ENCODE measurements around the gene NEGR1. TPM values are rescaled to one million over a fixed set of nuclear protein-coding genes. Genes with fewer than 3 reads are reported as not detected.
"Not testable (repeated sequence)": the region's sequence is repeated elsewhere in the genome, so short reads cannot be mapped to it uniquely, and the experiment has no call there.

NEGR1 gene
- total RNA-seq, 1 experiment from 2014 or later = 19.2 TPM

DNA sequence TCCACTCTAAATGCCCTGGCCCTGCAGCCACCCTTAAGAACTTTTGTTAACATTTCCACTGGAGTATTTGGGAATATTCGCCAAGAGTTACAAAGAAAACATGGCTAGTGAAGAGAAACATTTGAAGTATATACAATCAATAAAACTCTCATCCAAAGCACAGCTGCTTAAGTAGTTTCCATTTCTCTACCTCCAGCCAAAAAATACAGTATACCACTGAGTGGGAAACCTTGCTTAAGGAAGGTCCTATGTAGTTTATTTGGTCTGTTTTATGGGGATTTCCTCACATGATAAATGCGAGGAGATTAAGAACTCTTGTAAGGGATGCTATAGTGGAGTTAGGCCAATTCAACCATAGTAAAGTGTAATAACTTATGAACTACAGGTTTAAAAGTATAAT, 382.5 kb downstream of the NEGR1 start:
- BruUV-seq (replicated peaks) = no TSS peak

DNA sequence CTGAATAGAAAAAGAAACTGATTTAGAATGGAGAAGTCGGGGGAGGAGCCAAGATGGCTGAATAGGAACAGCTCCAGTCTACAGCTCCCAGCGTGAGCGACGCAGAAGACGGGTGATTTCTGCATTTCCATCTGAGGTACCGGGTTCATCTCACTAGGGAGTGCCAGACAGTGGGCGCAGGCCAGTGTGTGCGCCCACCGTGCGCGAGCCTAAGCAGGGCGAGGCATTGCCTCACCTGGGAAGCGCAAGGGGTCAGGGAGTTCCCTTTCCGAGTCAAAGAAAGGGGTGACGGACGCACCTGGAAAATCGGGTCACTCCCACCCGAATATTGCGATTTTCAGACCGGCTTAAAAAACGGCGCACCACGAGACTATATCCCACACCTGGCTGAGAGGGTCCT, 394.2 kb downstream of the NEGR1 start:
- DNase-seq; intact Hi-C loops (cut with micrococcal nuclease; ENCODE audit: unreplicated experiment); H3K4me1 Mint-ChIP-seq (ENCODE audit: low read depth, unreplicated experiment); H3K9me3 Mint-ChIP-seq (ENCODE audit: low read depth, unreplicated experiment); BruUV-seq (replicated peaks); CTCF ChIA-PET; H3K27me3 Mint-ChIP-seq (ENCODE audit: unreplicated experiment); H3K36me3 Mint-ChIP-seq (ENCODE audit: insufficient read depth, unreplicated experiment); H3K4me3 Mint-ChIP-seq (ENCODE audit: low read depth, unreplicated experiment); H3K27ac Mint-ChIP-seq (ENCODE audit: unreplicated experiment): not testable (repeated sequence)

More for the DNA sequence above, 382.5 kb downstream of the NEGR1 start:
- H3K4me1 Mint-ChIP-seq (ENCODE audit: low read depth, unreplicated experiment) = no peaks in the 10 kb centered on the region
- H3K27ac Mint-ChIP-seq (ENCODE audit: unreplicated experiment) = no peak overlapping the region
- TF ChIP-seq, protein P1, sequence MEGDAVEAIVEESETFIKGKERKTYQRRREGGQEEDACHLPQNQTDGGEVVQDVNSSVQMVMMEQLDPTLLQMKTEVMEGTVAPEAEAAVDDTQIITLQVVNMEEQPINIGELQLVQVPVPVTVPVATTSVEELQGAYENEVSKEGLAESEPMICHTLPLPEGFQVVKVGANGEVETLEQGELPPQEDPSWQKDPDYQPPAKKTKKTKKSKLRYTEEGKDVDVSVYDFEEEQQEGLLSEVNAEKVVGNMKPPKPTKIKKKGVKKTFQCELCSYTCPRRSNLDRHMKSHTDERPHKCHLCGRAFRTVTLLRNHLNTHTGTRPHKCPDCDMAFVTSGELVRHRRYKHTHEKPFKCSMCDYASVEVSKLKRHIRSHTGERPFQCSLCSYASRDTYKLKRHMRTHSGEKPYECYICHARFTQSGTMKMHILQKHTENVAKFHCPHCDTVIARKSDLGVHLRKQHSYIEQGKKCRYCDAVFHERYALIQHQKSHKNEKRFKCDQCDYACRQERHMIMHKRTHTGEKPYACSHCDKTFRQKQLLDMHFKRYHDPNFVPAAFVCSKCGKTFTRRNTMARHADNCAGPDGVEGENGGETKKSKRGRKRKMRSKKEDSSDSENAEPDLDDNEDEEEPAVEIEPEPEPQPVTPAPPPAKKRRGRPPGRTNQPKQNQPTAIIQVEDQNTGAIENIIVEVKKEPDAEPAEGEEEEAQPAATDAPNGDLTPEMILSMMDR (IDR thresholded peaks at IDR 0.05; ENCODE audit: unreplicated experiment) = no peak
- no peak for DNase-seq
- intact Hi-C loops (cut with micrococcal nuclease; ENCODE audit: unreplicated experiment) = no loop called here
- H3K4me3 Mint-ChIP-seq (ENCODE audit: low read depth, unreplicated experiment) = no peak overlapping the region
- CTCF ChIA-PET = no interaction called here
- H3K9me3 Mint-ChIP-seq (ENCODE audit: low read depth, unreplicated experiment) = no peaks in the 10 kb centered on the region
- no peaks in the 10 kb centered on the region for H3K27me3 Mint-ChIP-seq (ENCODE audit: unreplicated experiment)
- no peaks in the 10 kb centered on the region for H3K36me3 Mint-ChIP-seq (ENCODE audit: insufficient read depth, unreplicated experiment)

- H3K4me3 Mint-ChIP-seq (ENCODE audit: low read depth, unreplicated experiment) = no peak overlapping the region
- CTCF ChIA-PET = no interaction called here
- TF ChIP-seq, protein P1 (IDR thresholded peaks at IDR 0.05; ENCODE audit: unreplicated experiment) = no peak
These were observed 397.2 kb downstream of the NEGR1 start for GRCh38 chr1:71885171-71885570.

DNA sequence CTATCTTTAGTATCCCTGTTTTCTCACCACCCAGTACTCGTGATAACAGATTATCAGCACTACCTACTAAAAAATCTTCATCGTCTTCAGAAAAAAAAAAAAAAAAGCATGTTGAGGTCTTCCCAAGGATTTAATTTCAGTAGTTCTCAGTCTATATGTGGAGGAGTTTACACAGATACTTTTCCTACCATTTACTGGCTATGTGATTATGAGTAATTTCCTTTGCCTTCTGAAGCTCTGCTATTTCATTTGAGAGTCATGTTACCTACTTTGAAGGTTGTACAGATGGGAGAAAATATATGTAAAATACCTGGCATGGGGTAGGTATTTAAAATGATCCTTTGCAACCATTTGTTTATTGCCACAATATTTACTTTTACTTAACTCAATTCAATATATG, 399.7 kb downstream of the NEGR1 start:
- Mint-ChIP-seq H3K4me3 (ENCODE audit: low read depth, unreplicated experiment) (no peak overlapping the region), H3K27ac (ENCODE audit: unreplicated experiment) (no peak overlapping the region), H3K9me3 (ENCODE audit: low read depth, unreplicated experiment) (no peaks in the 10 kb centered on the region), H3K27me3 (ENCODE audit: unreplicated experiment) (no peaks in the 10 kb centered on the region), H3K36me3 (ENCODE audit: insufficient read depth, unreplicated experiment) (no peaks in the 10 kb centered on the region), H3K4me1 (ENCODE audit: low read depth, unreplicated experiment) (no peaks in the 10 kb centered on the region)
- TF ChIP-seq, protein P1 (IDR thresholded peaks at IDR 0.05; ENCODE audit: unreplicated experiment) = no peak
- no TSS peak for BruUV-seq (replicated peaks)
- intact Hi-C loops (cut with micrococcal nuclease; ENCODE audit: unreplicated experiment) = no loop called here
- CTCF ChIA-PET = no interaction called here
- no peak for DNase-seq

More at GRCh38 chr1:71885171-71885570, 397.2 kb downstream of the NEGR1 start:
- DNase-seq = no peak
- no TSS peak for BruUV-seq (replicated peaks)
- Mint-ChIP-seq H3K9me3 (ENCODE audit: low read depth, unreplicated experiment) (no peaks in the 10 kb centered on the region), H3K27ac (ENCODE audit: unreplicated experiment) (no peak overlapping the region), H3K36me3 (ENCODE audit: insufficient read depth, unreplicated experiment) (no peaks in the 10 kb centered on the region), H3K4me1 (ENCODE audit: low read depth, unreplicated experiment) (no peaks in the 10 kb centered on the region), H3K27me3 (ENCODE audit: unreplicated experiment) (no peaks in the 10 kb centered on the region)
- intact Hi-C loops (cut with micrococcal nuclease; ENCODE audit: unreplicated experiment) = no loop called here

- intact Hi-C loops (cut with micrococcal nuclease; ENCODE audit: unreplicated experiment) = no loop called here
- BruUV-seq (replicated peaks) = no TSS peak
- CTCF ChIA-PET = no interaction called here
- TF ChIP-seq, protein P1 (IDR thresholded peaks at IDR 0.05; ENCODE audit: unreplicated experiment) = no peak
- Mint-ChIP-seq H3K4me3 (ENCODE audit: low read depth, unreplicated experiment) (no peak overlapping the region), H3K4me1 (ENCODE audit: low read depth, unreplicated experiment) (no peaks in the 10 kb centered on the region), H3K36me3 (ENCODE audit: insufficient read depth, unreplicated experiment) (no peaks in the 10 kb centered on the region), H3K9me3 (ENCODE audit: low read depth, unreplicated experiment) (no peaks in the 10 kb centered on the region), H3K27me3 (ENCODE audit: unreplicated experiment) (no peaks in the 10 kb centered on the region), H3K27ac (ENCODE audit: unreplicated experiment) (no peak overlapping the region)
- no peak for DNase-seq
These were observed 400.1 kb downstream of the NEGR1 start for GRCh38 chr1:71882226-71882625.

Measured in Calu3 (cell line).